Activated naive CD4-positive, alpha-beta T cell treated with anti-CD3 and anti-CD28 coated beads, Interleukin-2, amount 50 U/mL, for 16 hours (primary cell): ENCODE results near the gene EHMT1.
"Not testable (repeated sequence)": the region's sequence is repeated elsewhere in the genome, so short reads cannot be mapped to it uniquely, and the experiment has no call there.

Source experiments
- DNase-seq: peaks from one replicate; pipeline ENCODE4 v3.0.0-alpha.2; 2020

The EHMT1 gene

GRCh38 chr9:137879566-137880150 is 260.9 kb downstream of the EHMT1 start:
- no peak for DNase-seq

- DNase-seq = no peak
These were observed 261.6 kb downstream of the EHMT1 start for GRCh38 chr9:137880160-137880975.

- no peak for DNase-seq
These were observed 262.2 kb downstream of the EHMT1 start for GRCh38 chr9:137880976-137881530.

GRCh38 chr9:137881591-137882505 is 263.0 kb downstream of the EHMT1 start:
- no peak for DNase-seq

- no peak for DNase-seq
These were observed 263.7 kb downstream of the EHMT1 start for GRCh38 chr9:137882506-137882821.

GRCh38 chr9:137883977-137884376 is 265.2 kb downstream of the EHMT1 start:
- DNase-seq = not testable (repeated sequence)

- DNase-seq = not testable (repeated sequence)
These were observed 265.7 kb downstream of the EHMT1 start for GRCh38 chr9:137884547-137884946.

GRCh38 chr9:137885121-137885520 is 266.3 kb downstream of the EHMT1 start:
- DNase-seq = not testable (repeated sequence)
